B cell (primary cell): Measurements from ENCODE around the gene LILRA6.

ENCODE experiments used
- EZH2 ChIP-seq: IDR thresholded peaks from 2 replicates; pipeline ENCODE4 v1.6.1; 2012; ENCODE audit warnings: borderline replicate concordance, low read depth, mild to moderate bottlenecking, moderate library complexity, low read length; ENCODE audit not compliant: insufficient read depth, poor library complexity, severe bottlenecking
- TF ChIP-seq, protein P1 (sequence below): fragments of 200-600 bp; IDR thresholded peaks from one replicate; pipeline ENCODE4 v1.8.0; 2022; ENCODE audit warnings: antibody characterized with exemption, mild to moderate bottlenecking

DNA sequence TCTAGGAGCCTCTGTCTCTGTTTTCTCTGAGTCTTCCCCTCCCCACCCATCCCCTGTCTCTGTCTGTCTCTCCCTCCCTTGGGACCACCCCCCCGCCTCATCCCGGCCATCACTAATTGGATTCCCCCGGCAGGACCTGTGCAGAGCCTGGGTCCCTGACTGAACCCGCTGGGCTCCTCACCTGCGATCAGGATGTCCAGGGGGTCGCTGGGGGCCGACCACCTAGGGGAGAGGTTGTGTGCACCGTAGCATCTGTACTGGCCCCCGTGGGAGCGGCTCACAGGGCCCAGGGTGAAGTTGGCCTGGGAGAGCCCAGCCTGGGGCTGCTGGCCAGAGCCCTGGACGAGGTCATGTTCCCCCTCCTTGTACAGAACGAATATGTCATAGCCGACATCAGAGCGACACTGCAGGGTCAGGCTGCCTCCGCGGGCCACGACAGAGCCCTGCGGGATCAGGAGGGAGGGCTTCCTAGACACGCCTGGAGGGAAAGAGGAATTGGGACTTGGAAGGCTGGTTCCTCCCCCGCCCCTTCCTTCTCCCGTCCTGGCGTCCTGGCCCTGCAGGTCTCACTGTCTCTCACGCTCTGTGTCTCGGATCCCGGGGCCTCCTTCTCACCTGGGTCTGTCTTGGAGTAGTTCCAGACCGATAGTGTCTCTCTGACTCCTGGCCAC lies 12.7 kb upstream of the LILRA6 start:
- TF ChIP-seq, protein P1, sequence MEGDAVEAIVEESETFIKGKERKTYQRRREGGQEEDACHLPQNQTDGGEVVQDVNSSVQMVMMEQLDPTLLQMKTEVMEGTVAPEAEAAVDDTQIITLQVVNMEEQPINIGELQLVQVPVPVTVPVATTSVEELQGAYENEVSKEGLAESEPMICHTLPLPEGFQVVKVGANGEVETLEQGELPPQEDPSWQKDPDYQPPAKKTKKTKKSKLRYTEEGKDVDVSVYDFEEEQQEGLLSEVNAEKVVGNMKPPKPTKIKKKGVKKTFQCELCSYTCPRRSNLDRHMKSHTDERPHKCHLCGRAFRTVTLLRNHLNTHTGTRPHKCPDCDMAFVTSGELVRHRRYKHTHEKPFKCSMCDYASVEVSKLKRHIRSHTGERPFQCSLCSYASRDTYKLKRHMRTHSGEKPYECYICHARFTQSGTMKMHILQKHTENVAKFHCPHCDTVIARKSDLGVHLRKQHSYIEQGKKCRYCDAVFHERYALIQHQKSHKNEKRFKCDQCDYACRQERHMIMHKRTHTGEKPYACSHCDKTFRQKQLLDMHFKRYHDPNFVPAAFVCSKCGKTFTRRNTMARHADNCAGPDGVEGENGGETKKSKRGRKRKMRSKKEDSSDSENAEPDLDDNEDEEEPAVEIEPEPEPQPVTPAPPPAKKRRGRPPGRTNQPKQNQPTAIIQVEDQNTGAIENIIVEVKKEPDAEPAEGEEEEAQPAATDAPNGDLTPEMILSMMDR, result no peak
- no peak for TF ChIP-seq EZH2
